ENCODE measurements around the gene DLX6.

DNA sequence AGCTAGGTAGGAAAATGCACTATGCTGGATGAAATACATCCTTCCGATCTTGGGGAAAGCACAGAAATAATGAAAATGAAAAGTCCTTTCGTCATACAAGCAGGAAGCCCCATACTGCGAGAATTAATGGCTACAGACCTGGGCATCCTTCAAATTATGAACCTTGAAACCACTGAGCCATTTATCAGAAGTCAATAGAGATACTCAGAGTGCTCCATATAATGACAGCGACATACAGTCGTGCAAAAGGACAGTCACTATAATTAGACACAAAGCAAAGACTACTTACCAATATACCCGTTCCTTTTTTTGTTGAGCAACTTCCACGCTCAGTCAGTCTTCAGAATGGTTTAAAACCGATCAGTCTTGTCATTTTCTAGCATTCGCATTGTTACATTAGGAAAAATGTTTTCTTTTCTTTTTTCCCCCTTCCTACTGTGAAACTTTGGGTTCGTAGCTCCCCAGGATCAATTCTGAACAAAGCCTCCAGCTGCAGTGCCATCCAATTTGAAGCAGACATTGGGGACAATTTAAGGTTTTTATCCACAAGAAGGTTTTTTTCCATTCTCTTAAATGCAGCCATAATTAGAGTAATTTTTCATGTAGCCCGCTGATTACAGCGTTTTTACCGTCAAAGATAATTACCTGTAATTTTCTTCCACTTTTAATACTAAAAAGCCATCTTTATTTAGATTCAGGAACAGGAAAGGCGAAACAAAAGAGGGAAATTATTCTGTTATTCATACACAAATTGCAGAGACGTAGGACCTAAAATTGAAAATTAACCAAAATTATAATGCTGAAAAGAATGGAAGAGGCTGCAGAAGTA lies 6.4 kb downstream of the DLX6 start:
- TF ChIP-seq, protein P1, sequence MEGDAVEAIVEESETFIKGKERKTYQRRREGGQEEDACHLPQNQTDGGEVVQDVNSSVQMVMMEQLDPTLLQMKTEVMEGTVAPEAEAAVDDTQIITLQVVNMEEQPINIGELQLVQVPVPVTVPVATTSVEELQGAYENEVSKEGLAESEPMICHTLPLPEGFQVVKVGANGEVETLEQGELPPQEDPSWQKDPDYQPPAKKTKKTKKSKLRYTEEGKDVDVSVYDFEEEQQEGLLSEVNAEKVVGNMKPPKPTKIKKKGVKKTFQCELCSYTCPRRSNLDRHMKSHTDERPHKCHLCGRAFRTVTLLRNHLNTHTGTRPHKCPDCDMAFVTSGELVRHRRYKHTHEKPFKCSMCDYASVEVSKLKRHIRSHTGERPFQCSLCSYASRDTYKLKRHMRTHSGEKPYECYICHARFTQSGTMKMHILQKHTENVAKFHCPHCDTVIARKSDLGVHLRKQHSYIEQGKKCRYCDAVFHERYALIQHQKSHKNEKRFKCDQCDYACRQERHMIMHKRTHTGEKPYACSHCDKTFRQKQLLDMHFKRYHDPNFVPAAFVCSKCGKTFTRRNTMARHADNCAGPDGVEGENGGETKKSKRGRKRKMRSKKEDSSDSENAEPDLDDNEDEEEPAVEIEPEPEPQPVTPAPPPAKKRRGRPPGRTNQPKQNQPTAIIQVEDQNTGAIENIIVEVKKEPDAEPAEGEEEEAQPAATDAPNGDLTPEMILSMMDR (conservative IDR thresholded peaks at IDR 0.05; ENCODE audit: low read length): no peak
- no peak for TF ChIP-seq EZH2phosphoT487 (IDR thresholded peaks at IDR 0.05; ENCODE audit: borderline replicate concordance, low read depth, low read length)
